Lower leg skin (tissue), 4 donors: ENCODE results near the gene CCDC102A. TPM values are rescaled to one million over a fixed set of nuclear protein-coding genes. Genes with fewer than 3 reads are reported as not detected.

ENCODE experiments used
- DNase-seq, 2 donors: peaks; one replicate each; pipeline ENCODE4 v3.0.0-alpha.2; 2019; ENCODE audit warnings: low spot score in 2 of 2
- H3K4me3 ChIP-seq: fragments of 200-600 bp; sonication (generic); 2 replicates; pipeline ENCODE4 v1.5.1; 2017; ENCODE audit warnings: mild to moderate bottlenecking, low read depth; ENCODE audit not compliant: poor library complexity, severe bottlenecking
- CTCF ChIP-seq, 3 donors: fragments of 450-650 bp; IDR thresholded peaks; one replicate each; pipeline ENCODE4 v1.5.1; 2016; ENCODE audit warnings: antibody characterized with exemption in 3 of 3, mild to moderate bottlenecking in 3 of 3, moderate library complexity in 2 of 3
- POLR2A ChIP-seq, 2 donors: fragments of 450-650 bp; IDR thresholded peaks; one replicate each; pipeline ENCODE4 v1.6.1; 2016 to 2017; ENCODE audit warnings: antibody characterized with exemption in 2 of 2, mild to moderate bottlenecking in 1 of 2, moderate library complexity in 1 of 2
- WGBS, 2 donors: methylation state at CpG; one replicate each; pipeline ENCODE4 v1.1.5; 2018; 5-methylcytosine and 5-hydroxymethylcytosine counted together
- intact Hi-C: fragments of 100-400 bp; cut with DNase I; formaldehyde crosslinking; loops from one replicate; pipeline ENCODE4 v1.15.0; 2023; ENCODE audit warnings: low total_unique reads
- total RNA-seq, 4 donors: library from RNA; depleted of rRNA; stranded (reverse); fragments of >200 nt; gene quantifications; one replicate each; pipeline ENCODE4 v1.1.0, GENCODE V29; 2016

The CCDC102A gene
- total RNA-seq, 4 donors from 2014 or later = 13.7 to 18.9 (median 16.4) TPM

GRCh38 chr16:57513371-57514102, 22.8 kb downstream of the CCDC102A start:
- intact Hi-C loops = no loop called here
- H3K4me3 ChIP-seq = no peak overlapping the region
- DNase-seq = no peak
- 54 to 61% methylated on average over 14 of the region's 14 CpGs for WGBS, 2 donors
- TF ChIP-seq POLR2A (IDR thresholded peaks at IDR 0.05) (no peak), CTCF (IDR thresholded peaks at IDR 0.05) (no peak)

GRCh38 chr16:57512296-57513001, 23.9 kb downstream of the CCDC102A start:
- intact Hi-C loops = no loop called here
- WGBS, 2 donors = 91 to 93% methylated on average over 21 to 23 of the region's 23 CpGs
- no peak overlapping the region for H3K4me3 ChIP-seq
- no peak for DNase-seq
- TF ChIP-seq POLR2A (IDR thresholded peaks at IDR 0.05) = no peak
- no peak for TF ChIP-seq CTCF (IDR thresholded peaks at IDR 0.05)

DNA sequence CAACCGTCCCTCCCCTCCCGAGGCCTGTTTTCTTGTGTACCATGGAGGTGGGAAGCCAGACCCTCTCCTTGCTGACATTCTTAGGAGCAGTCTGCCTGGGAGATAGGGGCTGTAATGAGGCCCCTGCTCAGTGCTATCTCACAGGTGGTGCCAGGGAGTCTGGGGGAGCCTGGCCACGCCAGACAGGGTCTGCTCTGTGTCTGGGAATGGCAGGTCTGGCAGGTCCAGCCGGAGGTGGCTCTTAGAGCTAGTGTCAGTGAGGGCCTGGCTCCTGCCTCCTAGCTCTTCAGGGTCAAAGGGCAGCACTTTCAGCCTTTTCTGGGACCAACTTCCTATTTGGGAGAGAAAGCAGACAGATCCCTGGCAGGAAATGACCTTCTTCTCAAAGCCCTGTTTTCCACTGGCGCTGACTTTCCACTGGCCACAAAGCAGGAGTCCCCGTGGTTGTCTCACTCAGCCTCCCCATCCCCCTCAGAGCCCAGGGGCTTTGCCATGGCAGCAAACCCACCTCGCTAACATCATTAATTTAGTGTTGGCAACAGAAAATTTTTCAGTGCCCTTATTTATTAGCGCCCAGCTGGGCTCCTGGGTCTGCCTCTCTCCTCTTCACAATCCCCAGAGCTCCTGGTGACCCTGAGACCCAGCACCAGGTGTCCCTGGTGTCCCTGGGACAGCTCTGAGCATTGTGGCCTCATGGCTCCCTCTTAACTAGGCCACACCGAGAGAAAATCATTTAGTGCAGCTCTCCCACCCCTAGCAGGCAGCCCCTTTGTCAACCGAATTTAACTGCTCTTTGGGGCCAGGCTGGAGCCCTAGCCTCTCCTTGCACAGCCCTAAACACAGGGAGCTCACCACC, 26.1 kb downstream of the CCDC102A start:
- 60 to 62% methylated on average over 10 of the region's 10 CpGs for WGBS, 2 donors
- no peak overlapping the region for H3K4me3 ChIP-seq
- intact Hi-C loops = no loop called here
- DNase-seq = no peak
- TF ChIP-seq POLR2A (IDR thresholded peaks at IDR 0.05) = no peak
- no peak for TF ChIP-seq CTCF (IDR thresholded peaks at IDR 0.05)

- TF ChIP-seq POLR2A (IDR thresholded peaks at IDR 0.05) = no peak
- TF ChIP-seq CTCF (IDR thresholded peaks at IDR 0.05) = no peak
- WGBS, 2 donors = 65% methylated on average over 12 of the region's 12 CpGs
- no peak for DNase-seq
- intact Hi-C loops = no loop called here
- H3K4me3 ChIP-seq = no peak overlapping the region
Measured at GRCh38 chr16:57509231-57509923, 27.0 kb downstream of the CCDC102A start.

DNA sequence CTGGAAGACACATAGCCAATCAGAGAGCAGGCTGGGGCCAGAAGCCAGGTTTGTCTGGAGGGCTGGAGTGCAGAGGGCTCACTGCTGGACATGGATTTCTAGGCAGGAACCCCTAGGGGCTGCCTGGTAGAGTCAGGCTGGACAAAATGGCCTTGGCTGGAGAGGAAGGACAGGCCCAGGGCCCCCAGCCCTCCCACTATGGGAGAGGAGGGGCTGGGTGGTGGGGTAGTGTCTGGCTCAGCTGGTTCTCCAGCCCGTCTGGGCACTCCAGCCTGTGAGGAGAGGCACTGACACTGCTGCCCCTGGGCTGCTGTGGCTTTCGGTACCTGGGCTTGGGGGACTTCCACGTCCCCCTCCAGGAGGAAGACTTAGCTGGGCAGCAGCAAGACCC, 28.3 kb downstream of the CCDC102A start:
- DNase-seq = no peak
- intact Hi-C loops = no loop called here
- 78 to 90% methylated on average over 2 of the region's 3 CpGs for WGBS, 2 donors
- TF ChIP-seq POLR2A (IDR thresholded peaks at IDR 0.05) (no peak), CTCF (IDR thresholded peaks at IDR 0.05) (no peak)
- H3K4me3 ChIP-seq = no peak overlapping the region
